Activated CD8-positive, alpha-beta memory T cell treated with anti-CD3 and anti-CD28 coated beads for 1 hour (primary cell): ENCODE results near the gene CCR1.

Source experiments
- DNase-seq, 2 donors: peaks; one replicate each; pipeline ENCODE4 v3.0.0-alpha.2; 2020; ENCODE audit warnings: low read depth in 1 of 2; ENCODE audit errors: extremely low read depth in 1 of 2

The CCR1 gene

GRCh38 chr3:46208167-46208704 is at the start of gene CCR1:
CCR1 (minus strand) TSS chr3:46208313; CDS start chr3:46204313, 4,000 bp downstream.
- no peak for DNase-seq

- DNase-seq, result no peak
Measured at GRCh38 chr3:46252980-46253379, 44.9 kb upstream of the CCR1 start.

GRCh38 chr3:46245146-46245545 is 37.0 kb upstream of the CCR1 start:
- DNase-seq, result no peak

GRCh38 chr3:46243560-46243959 is 35.4 kb upstream of the CCR1 start:
- DNase-seq, result no peak

- no peak for DNase-seq
Measured at GRCh38 chr3:46242120-46242519, 34.0 kb upstream of the CCR1 start, which contains the start of gene CCR3. CCR3 (plus strand) TSS chr3:46242460; CDS start chr3:46265159, 22,699 bp downstream.

- DNase-seq, result no peak
Measured at GRCh38 chr3:46239952-46240351, 31.8 kb upstream of the CCR1 start.

- no peak for DNase-seq
Measured at GRCh38 chr3:46239301-46239938, 31.3 kb upstream of the CCR1 start.

GRCh38 chr3:46238386-46238785 is 30.3 kb upstream of the CCR1 start:
- no peak for DNase-seq

GRCh38 chr3:46236294-46237054 is 28.4 kb upstream of the CCR1 start:
- no peak for DNase-seq

- no peak for DNase-seq
Measured at GRCh38 chr3:46235425-46235824, 27.3 kb upstream of the CCR1 start.

- DNase-seq, result no peak
Measured at GRCh38 chr3:46233194-46233593, 25.1 kb upstream of the CCR1 start.

GRCh38 chr3:46231323-46231722 is 23.2 kb upstream of the CCR1 start:
- no peak for DNase-seq

GRCh38 chr3:46228260-46229242 is 20.4 kb upstream of the CCR1 start:
- no peak for DNase-seq

- no peak for DNase-seq
Measured at GRCh38 chr3:46222435-46223161, 14.5 kb upstream of the CCR1 start.

GRCh38 chr3:46221938-46222337 is 13.8 kb upstream of the CCR1 start:
- no peak for DNase-seq

GRCh38 chr3:46221391-46221790 is 13.3 kb upstream of the CCR1 start:
- DNase-seq, result no peak

- no peak for DNase-seq
Measured at GRCh38 chr3:46218196-46218709, 10.1 kb upstream of the CCR1 start.

GRCh38 chr3:46215810-46216414 is 7.8 kb upstream of the CCR1 start:
- DNase-seq, result no peak

- DNase-seq, result no peak
Measured at GRCh38 chr3:46214751-46215352, 6.7 kb upstream of the CCR1 start.
